Astrocyte of the cerebellum (primary cell): ENCODE measurements around the gene MAN1C1.
A peak's percentile ranks its signal among the peaks of the same experiment; 100 is the strongest.

Source experiments
- DNase-seq: peaks from one replicate; pipeline ENCODE4 v3.0.0-alpha.2; 2011; ENCODE audit warnings: low read depth
- H3K4me3 ChIP-seq: 2 replicates; pipeline ENCODE4 v1.5.1; 2011; ENCODE audit warnings: mild to moderate bottlenecking, low read depth, low read length, moderate library complexity
- CTCF ChIP-seq: IDR thresholded peaks from 2 replicates; pipeline ENCODE4 v1.5.1; 2012; ENCODE audit warnings: low read length, low read depth, moderate library complexity, mild to moderate bottlenecking; ENCODE audit errors: missing control alignments
- in situ Hi-C: cut with HindIII; loops from 2 replicates; pipeline ENCODE4 v1.10.0; 2017; ENCODE audit warnings: low sequenced_read_pairs

Gene MAN1C1

GRCh38 chr1:25689686-25690381 is 73.2 kb downstream of the MAN1C1 start:
- H3K4me3 ChIP-seq: no peak overlapping the region
- TF ChIP-seq CTCF: no peak
- DNase-seq: no peak
- in situ Hi-C loops: loop anchor here (10.0 kb wide), 1 partner anchor 95 kb away; no protein-coding TSS in a partner anchor

GRCh38 chr1:25690396-25690956 is 73.9 kb downstream of the MAN1C1 start:
- H3K4me3 ChIP-seq: no peak overlapping the region
- TF ChIP-seq CTCF: no peak
- in situ Hi-C loops: loop anchor here (10.0 kb wide), 1 partner anchor 94 kb away; no protein-coding TSS in a partner anchor
- DNase-seq: no peak

GRCh38 chr1:25691211-25691610 is 74.6 kb downstream of the MAN1C1 start:
- no peak overlapping the region for H3K4me3 ChIP-seq
- in situ Hi-C loops: loop anchor here (10.0 kb wide), 1 partner anchor 94 kb away; no protein-coding TSS in a partner anchor
- DNase-seq: no peak
- TF ChIP-seq CTCF: no peak

GRCh38 chr1:25692560-25692959 is 76.0 kb downstream of the MAN1C1 start:
- in situ Hi-C loops: loop anchor here (10.0 kb wide), 1 partner anchor 92 kb away; no protein-coding TSS in a partner anchor
- TF ChIP-seq CTCF: peak; percentile 50
- no peak for DNase-seq
- H3K4me3 ChIP-seq: no peak overlapping the region

GRCh38 chr1:25694167-25695007 is 77.8 kb downstream of the MAN1C1 start:
- TF ChIP-seq CTCF: peak; percentile 26
- no peak for DNase-seq
- in situ Hi-C loops: loop anchor here (10.0 kb wide), 1 partner anchor 90 kb away; no protein-coding TSS in a partner anchor
- no peak overlapping the region for H3K4me3 ChIP-seq

- peak; percentile 86 for DNase-seq
- no peak overlapping the region for H3K4me3 ChIP-seq
- in situ Hi-C loops: loop anchor here (10.0 kb wide), 1 partner anchor 90 kb away; no protein-coding TSS in a partner anchor
- TF ChIP-seq CTCF: peak; percentile 27
Observed at GRCh38 chr1:25695090-25695770, 78.6 kb downstream of the MAN1C1 start.
